ENCODE data around the gene NDUFS2.
A peak's percentile ranks its signal among the peaks of the same experiment; 100 is the strongest.

NDUFS2 gene

GRCh38 chr1:161228032-161228431 is 25.9 kb downstream of the NDUFS2 start:
- H3K27ac ChIP-seq (ENCODE audit: poor library complexity, severe bottlenecking), result peak overlapping the region; percentile 47
- no peak for ATAC-seq (ENCODE audit: low read depth)
- no peaks in the 10 kb centered on the region for H3K9me3 ChIP-seq (ENCODE audit: severe bottlenecking)
- DNase-seq (ENCODE audit: low spot score), result no peak
- TF ChIP-seq, protein P1, sequence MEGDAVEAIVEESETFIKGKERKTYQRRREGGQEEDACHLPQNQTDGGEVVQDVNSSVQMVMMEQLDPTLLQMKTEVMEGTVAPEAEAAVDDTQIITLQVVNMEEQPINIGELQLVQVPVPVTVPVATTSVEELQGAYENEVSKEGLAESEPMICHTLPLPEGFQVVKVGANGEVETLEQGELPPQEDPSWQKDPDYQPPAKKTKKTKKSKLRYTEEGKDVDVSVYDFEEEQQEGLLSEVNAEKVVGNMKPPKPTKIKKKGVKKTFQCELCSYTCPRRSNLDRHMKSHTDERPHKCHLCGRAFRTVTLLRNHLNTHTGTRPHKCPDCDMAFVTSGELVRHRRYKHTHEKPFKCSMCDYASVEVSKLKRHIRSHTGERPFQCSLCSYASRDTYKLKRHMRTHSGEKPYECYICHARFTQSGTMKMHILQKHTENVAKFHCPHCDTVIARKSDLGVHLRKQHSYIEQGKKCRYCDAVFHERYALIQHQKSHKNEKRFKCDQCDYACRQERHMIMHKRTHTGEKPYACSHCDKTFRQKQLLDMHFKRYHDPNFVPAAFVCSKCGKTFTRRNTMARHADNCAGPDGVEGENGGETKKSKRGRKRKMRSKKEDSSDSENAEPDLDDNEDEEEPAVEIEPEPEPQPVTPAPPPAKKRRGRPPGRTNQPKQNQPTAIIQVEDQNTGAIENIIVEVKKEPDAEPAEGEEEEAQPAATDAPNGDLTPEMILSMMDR (IDR thresholded peaks at IDR 0.05; ENCODE audit: poor library complexity, severe bottlenecking), result no peak
- H3K4me3 ChIP-seq (ENCODE audit: severe bottlenecking), result no peak overlapping the region
- no peaks in the 10 kb centered on the region for H3K27me3 ChIP-seq (ENCODE audit: insufficient read depth, poor library complexity, severe bottlenecking)
- peaks cover 13% of the 10 kb centered on the region for H3K4me1 ChIP-seq (ENCODE audit: insufficient read depth, poor library complexity, severe bottlenecking)
- H3K36me3 ChIP-seq (ENCODE audit: low read depth), result peaks cover 14% of the 10 kb centered on the region

GRCh38 chr1:161229896-161230295 is 27.7 kb downstream of the NDUFS2 start:
- DNase-seq (ENCODE audit: low spot score) (no peak), ATAC-seq (ENCODE audit: low read depth) (no peak)
- H3K36me3 ChIP-seq (ENCODE audit: low read depth), result peaks cover 14% of the 10 kb centered on the region
- H3K9me3 ChIP-seq (ENCODE audit: severe bottlenecking), result no peaks in the 10 kb centered on the region
- TF ChIP-seq, protein P1 (IDR thresholded peaks at IDR 0.05; ENCODE audit: poor library complexity, severe bottlenecking), result no peak
- H3K27ac ChIP-seq (ENCODE audit: poor library complexity, severe bottlenecking), result no peak overlapping the region
- H3K27me3 ChIP-seq (ENCODE audit: insufficient read depth, poor library complexity, severe bottlenecking), result no peaks in the 10 kb centered on the region
- peaks cover 13% of the 10 kb centered on the region for H3K4me1 ChIP-seq (ENCODE audit: insufficient read depth, poor library complexity, severe bottlenecking)
- no peak overlapping the region for H3K4me3 ChIP-seq (ENCODE audit: severe bottlenecking)

DNA sequence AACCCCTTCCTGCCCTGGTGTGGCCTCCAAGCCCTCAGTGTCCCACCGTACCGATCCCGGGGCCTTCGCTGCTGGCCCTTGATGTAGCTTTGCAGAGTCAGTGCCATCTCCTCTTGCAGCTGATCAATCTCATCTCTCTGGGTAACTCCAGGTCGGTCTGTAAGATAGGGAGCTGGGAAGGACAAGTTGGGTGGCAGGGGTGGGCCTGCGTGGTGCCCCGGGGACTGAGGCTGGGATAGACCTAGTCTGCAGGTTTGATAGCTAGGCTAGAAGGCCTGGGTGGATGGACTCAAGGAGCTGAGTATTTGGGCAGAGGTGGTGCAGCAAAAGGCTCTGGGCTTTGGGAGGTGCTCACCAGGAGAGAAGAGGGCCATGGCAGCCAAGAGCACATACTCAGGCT is 28.6 kb downstream of the NDUFS2 start:
- peaks cover 14% of the 10 kb centered on the region for H3K36me3 ChIP-seq (ENCODE audit: low read depth)
- H3K4me1 ChIP-seq (ENCODE audit: insufficient read depth, poor library complexity, severe bottlenecking), result peaks cover 13% of the 10 kb centered on the region
- no peaks in the 10 kb centered on the region for H3K27me3 ChIP-seq (ENCODE audit: insufficient read depth, poor library complexity, severe bottlenecking)
- DNase-seq (ENCODE audit: low spot score) (no peak), ATAC-seq (ENCODE audit: low read depth) (no peak)
- H3K9me3 ChIP-seq (ENCODE audit: severe bottlenecking), result no peaks in the 10 kb centered on the region
- H3K4me3 ChIP-seq (ENCODE audit: severe bottlenecking), result no peak overlapping the region
- no peak overlapping the region for H3K27ac ChIP-seq (ENCODE audit: poor library complexity, severe bottlenecking)
- TF ChIP-seq, protein P1 (IDR thresholded peaks at IDR 0.05; ENCODE audit: poor library complexity, severe bottlenecking), result no peak

DNA sequence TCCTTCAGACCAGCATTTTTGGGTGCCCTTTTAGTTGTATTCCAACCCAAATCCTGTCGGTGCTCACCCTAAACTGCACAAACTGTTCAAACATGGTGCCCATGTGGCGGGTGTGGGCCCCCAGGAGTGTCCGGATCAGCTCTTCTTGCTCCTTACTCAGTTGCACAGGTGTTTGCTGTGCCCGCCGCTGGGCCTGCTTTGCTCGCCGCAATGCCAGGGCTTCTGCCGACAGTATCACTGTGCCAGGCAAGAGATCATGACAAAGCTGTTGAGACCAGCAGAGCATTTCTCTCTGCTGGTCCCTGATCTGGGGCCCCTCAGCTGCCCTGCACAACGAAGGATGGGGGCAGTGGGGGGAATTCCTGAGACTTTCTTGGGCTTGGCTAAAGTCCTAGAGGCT is 30.9 kb downstream of the NDUFS2 start:
- H3K4me1 ChIP-seq (ENCODE audit: insufficient read depth, poor library complexity, severe bottlenecking), result no peaks in the 10 kb centered on the region
- peaks cover 12% of the 10 kb centered on the region for H3K36me3 ChIP-seq (ENCODE audit: low read depth)
- DNase-seq (ENCODE audit: low spot score) (no peak), ATAC-seq (ENCODE audit: low read depth) (no peak)
- TF ChIP-seq, protein P1 (IDR thresholded peaks at IDR 0.05; ENCODE audit: poor library complexity, severe bottlenecking), result no peak
- no peaks in the 10 kb centered on the region for H3K27me3 ChIP-seq (ENCODE audit: insufficient read depth, poor library complexity, severe bottlenecking)
- H3K4me3 ChIP-seq (ENCODE audit: severe bottlenecking), result no peak overlapping the region
- no peak overlapping the region for H3K27ac ChIP-seq (ENCODE audit: poor library complexity, severe bottlenecking)
- no peaks in the 10 kb centered on the region for H3K9me3 ChIP-seq (ENCODE audit: severe bottlenecking)

DNA sequence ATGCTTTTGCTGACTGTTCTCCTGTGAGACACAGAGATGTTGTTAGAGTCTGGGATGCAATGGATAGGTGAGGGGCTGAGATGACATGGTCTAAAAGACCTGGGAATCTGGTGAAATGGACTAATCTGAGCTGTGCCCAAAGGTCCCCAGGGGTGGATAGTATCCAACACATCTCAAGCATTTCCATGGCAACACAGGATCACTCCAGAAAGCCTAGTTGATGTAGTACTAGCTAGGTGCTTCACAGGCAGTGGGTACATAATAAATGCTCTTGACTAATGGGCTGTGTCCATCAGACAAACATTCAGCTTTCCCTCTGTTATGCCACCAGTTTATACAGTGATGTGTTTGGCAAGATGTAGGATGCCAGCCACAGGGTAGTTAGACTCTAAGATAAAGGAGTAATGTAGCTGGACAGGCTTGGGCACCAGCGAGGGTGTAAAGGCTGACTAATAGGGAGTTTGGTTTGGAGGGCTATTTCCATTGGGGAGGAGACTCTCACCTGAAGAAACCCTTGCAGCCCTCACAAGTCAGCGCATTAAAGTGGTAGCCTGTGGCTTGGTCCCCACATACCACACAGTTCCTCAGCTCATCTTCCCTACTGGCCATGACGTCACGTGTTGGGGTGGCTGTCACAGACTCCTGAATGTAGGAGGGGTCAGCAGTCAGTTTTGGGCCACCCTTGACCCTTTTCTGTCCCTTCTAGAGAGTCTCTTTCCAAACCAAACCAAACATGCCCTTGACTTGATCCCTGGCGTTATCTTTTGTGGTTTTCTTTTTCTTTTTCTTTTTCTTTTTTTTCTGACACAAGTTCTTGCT is 34.0 kb downstream of the NDUFS2 start:
- no peak overlapping the region for H3K4me3 ChIP-seq (ENCODE audit: severe bottlenecking)
- TF ChIP-seq, protein P1 (IDR thresholded peaks at IDR 0.05; ENCODE audit: poor library complexity, severe bottlenecking), result no peak
- no peaks in the 10 kb centered on the region for H3K27me3 ChIP-seq (ENCODE audit: insufficient read depth, poor library complexity, severe bottlenecking)
- no peak overlapping the region for H3K27ac ChIP-seq (ENCODE audit: poor library complexity, severe bottlenecking)
- peak; percentile 19; the same call in 1 of the 3 replicates for ATAC-seq (ENCODE audit: low read depth)
- DNase-seq (ENCODE audit: low spot score), result no peak
- no peaks in the 10 kb centered on the region for H3K4me1 ChIP-seq (ENCODE audit: insufficient read depth, poor library complexity, severe bottlenecking)
- no peaks in the 10 kb centered on the region for H3K36me3 ChIP-seq (ENCODE audit: low read depth)
- H3K9me3 ChIP-seq (ENCODE audit: severe bottlenecking), result no peaks in the 10 kb centered on the region
